Measurements from ENCODE around the gene HRK.

HRK gene

DNA sequence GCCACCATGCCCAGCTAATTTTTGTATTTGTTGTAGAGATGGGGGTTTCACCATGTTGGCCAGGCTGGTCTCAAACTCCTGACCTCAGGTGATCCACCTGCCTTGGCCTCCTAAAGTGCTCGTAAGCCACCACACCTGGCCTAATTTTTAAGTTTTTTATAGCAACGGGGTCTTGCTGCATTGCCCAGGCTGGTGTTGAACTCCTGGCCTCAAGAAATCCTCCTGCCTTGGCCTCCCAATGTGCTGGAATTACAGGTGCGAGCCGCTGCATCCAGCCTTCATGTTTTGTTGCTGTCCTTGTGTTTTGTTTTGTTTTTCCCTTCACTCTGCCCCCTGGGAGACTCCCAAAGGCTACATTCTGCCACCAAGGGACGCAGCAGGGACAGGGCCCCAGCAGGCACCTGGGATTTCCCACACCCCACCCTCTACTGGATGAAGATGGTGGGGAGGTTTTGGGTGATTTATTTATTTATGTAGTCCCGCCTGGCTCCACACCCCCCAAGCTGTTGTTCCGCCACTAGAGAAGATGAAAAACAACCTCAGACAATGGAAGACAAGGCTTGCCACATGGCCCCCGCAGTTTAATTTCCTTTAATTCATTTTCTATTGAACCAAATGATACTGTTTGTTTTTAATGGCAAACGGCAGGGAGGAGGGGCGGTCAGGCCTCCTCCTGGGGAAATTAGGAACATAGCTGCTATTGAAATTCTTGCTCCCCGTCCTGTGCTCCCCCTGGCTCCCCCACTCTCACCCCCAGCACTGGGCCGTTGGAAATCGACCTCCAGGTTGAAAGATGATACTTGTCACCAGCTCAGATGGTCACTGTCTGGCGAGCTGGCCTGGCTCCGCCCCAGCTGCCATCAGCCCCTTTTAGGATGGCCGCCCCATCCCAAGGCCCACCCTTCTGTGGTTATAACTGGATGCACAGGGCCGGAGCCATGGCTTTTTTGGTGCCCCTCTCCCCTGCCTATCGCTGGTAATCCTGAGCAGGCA is 72.8 kb downstream of the HRK start:
- in situ Hi-C loops (cut with HindIII; ENCODE audit: low pct_ligation_motif_present, low sequenced_read_pairs): no loop called here
- DNase-seq: no peak
- Histone ChIP-seq H3K27ac (no peak overlapping the region), H3K4me3 (ENCODE audit: low read depth, low read length) (no peak overlapping the region), H3K36me3 (replicated peaks) (no peaks in the 10 kb centered on the region), H3K27me3 (replicated peaks) (no peaks in the 10 kb centered on the region)
- TF ChIP-seq, protein P1, sequence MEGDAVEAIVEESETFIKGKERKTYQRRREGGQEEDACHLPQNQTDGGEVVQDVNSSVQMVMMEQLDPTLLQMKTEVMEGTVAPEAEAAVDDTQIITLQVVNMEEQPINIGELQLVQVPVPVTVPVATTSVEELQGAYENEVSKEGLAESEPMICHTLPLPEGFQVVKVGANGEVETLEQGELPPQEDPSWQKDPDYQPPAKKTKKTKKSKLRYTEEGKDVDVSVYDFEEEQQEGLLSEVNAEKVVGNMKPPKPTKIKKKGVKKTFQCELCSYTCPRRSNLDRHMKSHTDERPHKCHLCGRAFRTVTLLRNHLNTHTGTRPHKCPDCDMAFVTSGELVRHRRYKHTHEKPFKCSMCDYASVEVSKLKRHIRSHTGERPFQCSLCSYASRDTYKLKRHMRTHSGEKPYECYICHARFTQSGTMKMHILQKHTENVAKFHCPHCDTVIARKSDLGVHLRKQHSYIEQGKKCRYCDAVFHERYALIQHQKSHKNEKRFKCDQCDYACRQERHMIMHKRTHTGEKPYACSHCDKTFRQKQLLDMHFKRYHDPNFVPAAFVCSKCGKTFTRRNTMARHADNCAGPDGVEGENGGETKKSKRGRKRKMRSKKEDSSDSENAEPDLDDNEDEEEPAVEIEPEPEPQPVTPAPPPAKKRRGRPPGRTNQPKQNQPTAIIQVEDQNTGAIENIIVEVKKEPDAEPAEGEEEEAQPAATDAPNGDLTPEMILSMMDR (IDR thresholded peaks at IDR 0.05; ENCODE audit: low read depth, low read length, missing control alignments): no peak

- in situ Hi-C loops (cut with HindIII; ENCODE audit: low pct_ligation_motif_present, low sequenced_read_pairs): no loop called here
- Histone ChIP-seq H3K4me3 (ENCODE audit: low read depth, low read length) (no peak overlapping the region), H3K36me3 (replicated peaks) (no peaks in the 10 kb centered on the region), H3K27ac (no peak overlapping the region), H3K27me3 (replicated peaks) (no peaks in the 10 kb centered on the region)
- TF ChIP-seq, protein P1 (IDR thresholded peaks at IDR 0.05; ENCODE audit: low read depth, low read length, missing control alignments): no peak
- no peak for DNase-seq
These were observed 73.7 kb downstream of the HRK start for GRCh38 chr12:116807546-116807945.

DNA sequence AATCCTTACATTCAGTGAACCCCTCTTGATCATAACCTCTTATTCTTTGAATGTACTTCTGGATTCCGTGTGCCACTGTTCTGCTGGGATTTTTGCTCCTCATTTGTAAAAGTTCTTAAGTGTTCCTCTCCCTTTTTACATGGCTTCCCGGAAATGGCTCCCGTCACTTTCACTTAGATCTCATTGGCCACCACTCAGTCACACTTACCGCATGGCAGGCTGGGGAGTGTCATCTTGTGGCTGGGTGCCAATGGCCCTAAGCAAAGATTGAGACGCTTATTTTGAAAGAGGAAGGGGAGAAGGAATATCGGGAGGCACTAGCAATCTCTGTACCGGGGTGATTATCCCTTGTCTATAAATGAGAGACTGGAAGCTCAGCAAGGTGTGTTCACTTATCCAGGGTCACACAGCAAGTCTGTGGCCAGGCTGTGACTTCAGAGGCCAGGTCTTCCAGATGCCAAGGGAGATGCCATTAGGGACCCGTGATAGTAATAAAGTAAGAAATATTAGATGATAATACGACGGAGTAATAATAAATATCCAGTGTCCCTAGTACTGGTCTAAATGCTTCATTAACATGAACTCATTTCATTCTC is 74.3 kb downstream of the HRK start:
- TF ChIP-seq, protein P1 (IDR thresholded peaks at IDR 0.05; ENCODE audit: low read depth, low read length, missing control alignments): no peak
- Histone ChIP-seq H3K27me3 (replicated peaks) (no peaks in the 10 kb centered on the region), H3K27ac (no peak overlapping the region), H3K36me3 (replicated peaks) (no peaks in the 10 kb centered on the region), H3K4me3 (ENCODE audit: low read depth, low read length) (no peak overlapping the region)
- in situ Hi-C loops (cut with HindIII; ENCODE audit: low pct_ligation_motif_present, low sequenced_read_pairs): no loop called here
- DNase-seq: no peak

Data from brain microvascular endothelial cell (primary cell).